HG02759 (cell line): ENCODE results near the gene SIAH1.
"Not testable (repeated sequence)": the region's sequence is repeated elsewhere in the genome, so short reads cannot be mapped to it uniquely, and the experiment has no call there.

Experiments
- ATAC-seq: cut with Tn5 transposase; IDR thresholded peaks from one replicate; pipeline ENCODE4 v1.9.1; 2021; ENCODE audit warnings: mild to moderate bottlenecking, moderate library complexity; ENCODE audit not compliant: unreplicated experiment

Gene SIAH1

GRCh38 chr16:48335961-48336360, 49.3 kb downstream of the SIAH1 start:
- no peak for ATAC-seq

DNA sequence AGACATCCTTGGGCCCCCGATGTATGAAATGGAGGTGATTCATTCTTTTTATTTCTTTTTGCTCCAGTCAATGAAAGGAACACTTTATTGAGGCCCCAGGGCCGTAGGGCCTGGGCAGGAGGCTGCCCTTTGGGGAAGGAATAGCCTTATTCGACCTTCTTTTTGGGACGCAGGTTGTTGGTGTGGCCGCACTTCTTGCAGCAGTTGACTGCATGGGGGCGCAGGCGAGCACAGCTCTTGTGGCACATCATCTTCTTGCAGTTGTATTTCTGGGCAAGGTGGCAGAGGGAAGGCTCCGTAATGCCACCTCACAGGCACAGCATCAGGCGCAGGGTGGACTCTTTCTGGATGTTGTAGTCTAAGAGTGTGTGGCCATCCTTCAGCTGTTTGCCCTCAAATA, 50.9 kb downstream of the SIAH1 start:
- no peak for ATAC-seq

- ATAC-seq = no peak
Measured at GRCh38 chr16:48332978-48333377, 52.2 kb downstream of the SIAH1 start.

GRCh38 chr16:48330841-48331192, 54.4 kb downstream of the SIAH1 start:
- ATAC-seq = no peak

- ATAC-seq = no peak
Measured at GRCh38 chr16:48330189-48330840, 54.9 kb downstream of the SIAH1 start.

- ATAC-seq = no peak
Measured at GRCh38 chr16:48329138-48329537, 56.1 kb downstream of the SIAH1 start.

DNA sequence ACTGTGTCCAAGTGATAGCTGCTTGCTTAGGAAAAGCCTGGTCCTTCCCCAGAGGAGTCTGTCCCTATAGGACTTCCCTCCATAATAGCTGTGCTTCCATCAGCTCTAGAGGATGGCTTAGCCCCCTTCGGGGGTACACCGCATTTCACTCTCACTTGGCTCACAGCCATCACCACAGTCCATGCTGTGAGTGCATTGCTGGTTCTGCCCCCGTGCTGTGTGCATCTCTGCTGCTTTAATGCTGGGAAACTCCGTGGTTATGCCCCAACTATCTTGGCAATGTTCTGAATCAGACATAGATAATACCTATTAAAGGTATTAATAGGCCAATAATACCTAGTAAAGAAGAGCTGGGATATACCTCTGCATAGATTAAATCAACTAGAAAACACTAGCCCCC, 58.3 kb downstream of the SIAH1 start:
- ATAC-seq = peak; percentile 53

DNA sequence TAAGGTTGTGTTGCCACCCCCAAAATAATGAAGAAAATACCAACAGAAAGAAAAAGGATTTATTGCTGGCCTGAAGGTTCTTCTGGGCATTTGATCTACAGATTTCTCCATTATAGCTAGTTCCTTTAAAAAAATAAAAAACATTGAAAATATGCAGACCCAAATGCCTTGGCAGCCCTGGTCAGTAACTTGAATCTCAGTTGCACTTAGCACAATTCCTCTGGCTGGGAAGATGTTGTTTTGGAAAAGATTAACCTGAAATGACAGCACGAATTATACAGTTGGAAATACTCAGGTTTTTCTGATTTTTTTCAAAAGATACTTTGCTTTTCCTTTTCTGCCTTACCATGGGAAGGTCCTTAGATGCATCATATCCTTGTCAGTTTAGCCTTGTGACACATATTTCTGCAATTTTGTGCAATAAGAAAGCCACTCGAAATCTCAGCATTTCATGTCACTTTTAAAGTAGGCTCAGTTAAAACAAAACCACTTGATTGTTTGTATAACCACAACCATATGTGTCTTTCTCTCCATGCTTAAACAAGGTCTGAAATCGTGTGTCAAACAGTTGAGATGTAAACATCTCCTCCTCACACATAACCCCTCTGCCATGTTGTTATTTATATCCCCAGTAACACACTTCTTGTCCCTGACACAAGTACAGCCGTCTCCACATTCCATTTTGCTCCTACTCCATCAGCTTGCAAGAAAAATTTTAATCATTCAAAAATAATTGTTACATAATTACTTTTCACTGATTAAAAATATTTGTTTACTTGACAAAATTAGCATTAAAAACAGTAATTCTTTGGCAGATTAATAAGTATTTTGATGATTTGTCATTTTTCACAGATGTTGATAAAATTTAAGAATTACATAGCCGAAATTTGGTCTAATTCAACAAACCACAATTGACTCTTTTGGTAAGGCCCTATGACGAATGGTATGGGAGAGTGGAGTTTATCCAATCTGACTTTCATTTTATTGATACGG, 61.1 kb downstream of the SIAH1 start:
- no peak for ATAC-seq

- no peak for ATAC-seq
Measured at GRCh38 chr16:48321317-48322036, 63.7 kb downstream of the SIAH1 start.

- no peak for ATAC-seq
Measured at GRCh38 chr16:48318630-48319029, 66.6 kb downstream of the SIAH1 start.

GRCh38 chr16:48317614-48318315, 67.4 kb downstream of the SIAH1 start:
- no peak for ATAC-seq

DNA sequence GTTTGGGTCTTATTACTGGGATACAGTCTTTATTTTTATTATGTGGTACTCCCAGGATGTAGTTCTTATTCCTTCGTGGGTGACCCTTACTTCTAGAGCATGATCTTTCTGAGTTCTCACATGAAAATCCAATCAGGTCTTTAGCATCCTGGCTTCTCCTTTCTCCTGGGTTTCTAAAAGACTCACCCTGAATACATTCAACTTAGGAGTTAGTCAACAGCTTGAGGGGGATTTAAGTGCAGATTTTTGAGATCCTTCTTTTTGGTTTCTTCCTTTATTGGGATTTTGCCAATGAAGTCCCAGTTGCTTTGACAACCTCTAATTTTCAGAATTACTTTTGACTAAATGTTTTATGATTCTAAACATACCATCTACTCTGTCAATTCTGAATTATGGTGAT, 68.2 kb downstream of the SIAH1 start:
- ATAC-seq = no peak

DNA sequence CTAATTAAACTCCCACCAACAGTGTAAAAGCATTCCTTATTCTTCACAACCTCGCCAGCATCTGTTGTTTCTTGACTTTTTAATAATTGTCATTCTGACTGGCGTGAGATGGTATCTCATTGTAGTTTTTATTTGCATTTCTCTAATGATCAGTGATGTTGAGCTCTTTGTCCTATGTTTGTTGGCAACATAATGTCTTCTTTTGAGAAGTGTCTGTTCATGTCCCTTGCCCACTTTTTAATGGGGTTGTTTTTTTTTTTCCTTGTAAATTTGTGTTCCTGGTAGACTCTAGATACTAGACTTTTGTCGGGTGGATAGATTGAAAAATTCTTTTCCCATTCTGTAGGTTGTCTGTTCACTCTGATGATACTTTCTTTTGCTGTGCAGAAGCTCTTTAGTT, 71.3 kb downstream of the SIAH1 start:
- ATAC-seq = not testable (repeated sequence)

GRCh38 chr16:48310908-48311641, 74.1 kb downstream of the SIAH1 start:
- ATAC-seq = no peak
